Hematopoietic multipotent progenitor cell treated with erythropoietin and hydrocortisone succinate and interleukin-3 and kit ligand, for 8 days (in vitro differentiated cells): ENCODE results near the gene EPSTI1.
A peak's percentile ranks its signal among the peaks of the same experiment; 100 is the strongest.
"Not testable (repeated sequence)": the region's sequence is repeated elsewhere in the genome, so short reads cannot be mapped to it uniquely, and the experiment has no call there.

Experiments
- DNase-seq: peaks from one replicate; pipeline ENCODE4 v3.0.0-alpha.2; 2015

Gene EPSTI1

DNA sequence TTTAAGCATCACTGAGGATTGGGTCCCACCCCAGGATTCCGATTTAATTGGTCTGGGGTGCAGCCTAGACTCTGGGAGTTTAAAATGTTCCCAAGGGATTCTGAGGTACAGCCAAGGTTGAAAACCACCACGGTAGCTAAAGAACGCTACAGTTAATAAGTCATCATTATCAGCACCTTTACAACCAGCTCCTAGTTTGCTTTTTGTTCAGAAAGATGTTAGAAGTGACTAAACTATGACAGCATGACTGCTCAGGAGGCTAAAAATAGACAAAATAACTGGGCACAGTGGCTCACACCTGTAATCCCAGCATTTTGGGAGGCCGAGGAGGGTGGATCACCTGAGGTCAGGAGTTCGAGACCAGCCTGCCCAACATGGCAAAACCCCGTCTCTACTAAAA lies 11.7 kb upstream of the EPSTI1 start:
- DNase-seq, result no peak

GRCh38 chr13:43003010-43003409 lies 11.0 kb upstream of the EPSTI1 start:
- no peak for DNase-seq

GRCh38 chr13:43002021-43002420 lies 10.0 kb upstream of the EPSTI1 start:
- no peak for DNase-seq

DNA sequence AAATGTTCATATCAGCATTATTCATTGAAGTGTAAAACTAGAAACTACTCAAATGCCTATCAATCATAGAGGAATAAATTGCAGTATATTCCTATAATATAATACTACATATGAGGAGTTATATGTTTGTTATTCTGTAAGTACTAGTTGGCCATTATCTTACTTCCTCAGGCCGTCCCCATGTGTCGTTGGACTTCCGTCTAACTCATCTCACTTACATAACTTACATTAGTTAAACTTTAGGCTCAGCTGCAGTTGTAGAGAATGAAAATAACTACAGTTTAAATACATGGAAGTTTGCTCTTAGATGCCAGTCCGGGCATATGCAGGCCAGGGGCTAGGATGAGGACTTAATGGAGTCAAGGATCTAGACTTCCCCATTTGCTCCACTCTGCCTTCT lies 8.6 kb upstream of the EPSTI1 start:
- DNase-seq, result peak; percentile 32

GRCh38 chr13:42999491-42999890 lies 7.5 kb upstream of the EPSTI1 start:
- no peak for DNase-seq

GRCh38 chr13:42997381-42997780 lies 5.3 kb upstream of the EPSTI1 start:
- no peak for DNase-seq

DNA sequence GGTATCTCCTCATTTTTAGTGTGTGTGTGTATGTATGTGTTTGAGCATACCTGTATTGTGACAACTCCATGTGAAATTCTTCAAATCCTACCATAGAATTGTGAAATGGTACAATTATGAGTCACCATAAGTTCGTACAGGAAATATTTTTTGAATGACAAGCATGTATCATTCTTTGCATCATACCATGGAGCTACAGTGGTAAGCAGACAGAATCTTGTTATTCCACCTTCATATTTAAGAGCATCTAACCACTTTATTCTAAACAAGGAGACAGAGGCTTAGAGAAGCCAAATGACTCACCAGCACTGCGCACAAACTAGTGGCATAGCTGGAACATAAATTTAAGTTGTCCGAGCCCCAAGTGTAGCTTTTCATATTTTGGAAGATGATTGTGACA lies 4.5 kb upstream of the EPSTI1 start:
- no peak for DNase-seq

GRCh38 chr13:42994878-42995277 lies 2.8 kb upstream of the EPSTI1 start:
- DNase-seq, result no peak

DNA sequence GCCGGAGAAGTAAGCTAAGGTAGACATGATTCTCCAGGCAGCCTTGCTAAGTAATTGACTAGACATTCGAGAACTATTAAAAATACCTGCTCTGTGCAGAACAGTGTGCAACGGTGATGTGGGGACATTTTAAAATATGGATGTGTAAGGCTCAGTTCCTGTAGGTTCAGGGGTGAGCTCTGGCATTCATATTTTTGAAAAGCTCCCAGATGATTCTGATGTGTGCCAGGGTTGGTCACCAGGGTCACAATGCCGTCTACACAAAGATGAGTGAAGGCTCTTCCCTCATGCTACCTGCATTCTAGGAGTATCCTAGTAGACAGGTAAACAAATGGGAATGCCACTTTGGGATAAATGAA lies 702 bp upstream of the EPSTI1 start:
- no peak for DNase-seq

- not testable (repeated sequence) for DNase-seq
These were observed 676 bp downstream of the EPSTI1 start for GRCh38 chr13:42991233-42991897.

DNA sequence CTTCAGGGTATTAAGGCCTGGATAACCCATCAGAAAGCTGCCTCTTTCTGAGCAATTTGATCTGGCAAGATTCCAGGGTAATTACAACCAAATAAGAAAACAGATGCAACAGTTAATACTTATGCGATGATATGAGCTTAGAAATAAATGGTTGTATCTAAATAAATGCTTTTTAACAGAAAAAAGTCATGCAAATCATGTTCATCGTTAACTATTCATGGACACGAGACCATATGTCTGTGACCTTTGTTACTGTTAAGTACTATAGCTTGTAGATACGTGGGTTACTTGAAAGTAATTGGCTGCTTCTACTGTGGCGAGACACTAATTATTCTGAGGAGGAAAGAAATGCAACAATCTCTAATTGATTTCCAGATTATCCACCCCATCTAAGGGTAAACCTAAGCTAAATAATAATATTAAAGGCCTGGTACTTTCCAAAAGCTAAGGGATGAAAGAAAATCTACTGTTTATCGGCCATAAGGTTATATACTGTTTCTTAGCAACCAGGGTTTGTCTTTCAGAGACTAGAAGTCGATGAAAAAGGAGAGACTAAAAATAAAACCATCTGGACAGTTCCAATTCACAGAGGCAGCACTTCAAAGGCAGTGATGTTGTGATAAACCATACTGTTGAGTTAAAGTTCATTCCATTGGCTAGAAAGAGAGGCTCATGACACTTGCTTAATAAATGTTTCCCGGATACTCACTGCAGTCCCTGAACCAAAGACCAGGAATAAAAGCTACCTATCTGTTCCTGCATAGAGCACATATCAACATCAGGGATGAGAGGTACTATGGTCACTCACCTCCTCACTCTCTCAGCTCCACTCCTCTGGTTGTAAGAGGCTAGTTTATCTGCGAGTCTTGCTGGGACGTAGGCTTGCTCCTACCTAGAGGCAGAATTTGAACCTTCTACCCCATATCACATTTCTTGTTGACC lies 1.5 kb downstream of the EPSTI1 start:
- DNase-seq, result peak; percentile 38

GRCh38 chr13:42986176-42986574 lies 5.9 kb downstream of the EPSTI1 start:
- DNase-seq, result no peak

DNA sequence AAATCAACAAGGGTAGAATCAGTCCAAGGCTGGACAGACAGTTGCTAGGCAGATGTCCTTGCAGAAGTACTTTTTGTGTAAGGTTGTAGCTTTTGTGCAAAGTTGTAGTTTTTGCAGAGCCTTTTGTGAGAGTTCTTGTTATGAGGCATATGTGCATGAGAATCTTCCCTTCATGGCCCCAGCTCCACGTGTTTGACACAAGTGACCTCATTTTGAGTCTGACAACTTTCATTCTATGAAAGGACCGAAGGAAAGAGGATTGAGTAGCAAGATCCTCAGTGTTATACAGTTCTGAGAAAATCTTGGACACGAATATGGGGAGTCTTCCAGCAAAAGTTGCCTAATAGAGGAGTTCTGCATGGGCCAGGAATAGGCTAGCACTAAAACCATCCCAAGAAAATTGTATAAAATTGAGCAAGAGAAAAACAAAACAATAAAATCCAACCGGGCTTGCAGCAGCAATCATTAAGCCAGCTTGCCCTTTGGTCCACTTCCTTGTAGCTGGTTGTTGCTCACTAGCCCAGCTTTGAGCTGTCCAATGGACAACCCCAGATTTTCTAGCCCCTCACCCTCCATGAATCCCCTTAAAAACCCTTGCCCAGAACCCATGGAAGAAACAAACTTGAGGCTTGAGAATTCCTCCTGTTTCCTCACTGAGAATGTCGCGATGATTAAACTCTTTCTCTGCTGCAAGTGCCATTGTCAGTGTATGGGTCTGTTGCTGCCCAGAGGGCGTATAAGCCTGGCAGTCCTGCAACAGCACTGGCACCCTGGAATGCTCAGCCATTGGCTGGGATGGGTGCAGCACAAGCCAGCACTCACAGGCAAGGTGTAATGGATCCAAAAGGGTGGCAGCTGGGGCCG lies 6.5 kb downstream of the EPSTI1 start:
- no peak for DNase-seq

DNA sequence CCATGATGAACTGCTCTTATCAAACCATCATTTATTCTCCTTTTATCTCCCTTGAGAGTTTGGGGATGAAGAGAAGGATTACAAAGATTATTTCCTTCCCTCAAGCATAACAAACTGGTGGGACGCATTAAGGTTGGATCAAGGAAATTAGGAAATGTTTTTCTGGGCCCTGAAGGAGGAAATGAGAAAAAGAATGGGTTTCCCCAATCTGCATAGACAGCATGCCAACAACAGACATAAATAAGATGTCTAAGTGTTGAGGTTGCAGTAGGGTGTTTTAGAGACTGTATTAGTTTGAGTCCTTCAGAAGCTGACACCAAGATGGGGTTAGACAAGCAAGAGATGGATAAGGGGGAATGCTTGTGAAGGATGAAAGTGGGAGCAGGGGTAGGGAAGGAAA lies 7.3 kb downstream of the EPSTI1 start:
- no peak for DNase-seq

DNA sequence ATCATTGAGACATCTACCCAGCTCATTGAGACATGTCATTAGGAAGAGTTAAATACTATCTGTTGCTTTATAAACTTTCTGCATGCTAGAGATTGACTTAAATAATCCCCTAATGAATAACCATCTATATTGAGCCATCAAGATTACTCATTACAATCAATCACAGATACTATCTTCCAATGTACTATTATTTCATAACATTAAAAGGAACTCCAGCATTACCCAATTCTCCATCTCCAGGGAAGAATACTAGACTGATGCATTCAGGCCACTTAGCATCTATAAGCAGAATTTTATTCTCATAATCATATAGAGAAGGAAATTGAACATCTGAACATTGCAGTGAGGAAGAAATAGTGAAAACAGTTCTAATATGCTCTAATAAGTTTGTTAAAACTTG lies 8.0 kb downstream of the EPSTI1 start:
- DNase-seq, result no peak

- DNase-seq, result no peak
These were observed 10.2 kb downstream of the EPSTI1 start for GRCh38 chr13:42981853-42982252.

DNA sequence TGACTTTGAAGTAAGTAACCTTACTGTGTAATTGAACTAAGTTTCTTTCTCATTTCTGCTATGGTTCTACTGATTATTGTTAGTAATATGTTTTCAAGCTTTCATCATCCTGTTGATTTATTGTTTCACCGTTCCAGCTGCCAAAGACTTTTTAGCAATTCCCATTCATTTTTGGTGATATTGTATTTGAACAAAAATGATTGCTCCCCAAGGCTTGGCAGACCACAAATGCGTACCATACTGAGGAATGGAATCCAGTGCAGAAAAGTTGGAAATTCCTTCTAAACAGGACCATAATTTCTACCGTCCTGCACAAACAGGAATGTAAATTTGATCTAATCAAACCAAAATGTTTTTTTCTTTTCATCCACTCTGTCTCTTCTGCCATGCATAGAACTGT lies 10.7 kb downstream of the EPSTI1 start:
- DNase-seq, result no peak

DNA sequence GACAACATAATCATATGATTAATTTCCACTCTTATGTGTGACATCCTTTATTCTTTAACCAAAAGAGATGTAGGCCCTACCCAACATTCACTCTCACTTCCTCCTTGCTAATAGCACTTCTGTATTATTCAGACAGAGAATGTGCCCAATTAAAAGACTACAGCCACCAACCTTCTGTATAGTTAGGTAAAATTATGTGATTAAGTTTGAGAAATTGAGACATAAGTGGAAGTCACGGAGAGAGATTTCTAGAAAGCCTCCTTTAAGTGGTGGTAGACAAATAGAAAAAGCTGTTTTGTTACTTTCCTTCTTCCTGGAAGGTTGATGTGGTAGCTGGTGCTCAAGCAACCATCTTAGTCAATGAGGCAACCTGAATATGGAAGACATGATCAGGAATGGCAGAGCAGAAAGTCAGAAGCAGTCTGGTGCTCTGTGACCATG lies 14.8 kb downstream of the EPSTI1 start:
- DNase-seq, result no peak

- DNase-seq, result no peak
These were observed 16.0 kb downstream of the EPSTI1 start for GRCh38 chr13:42976066-42976465.

DNA sequence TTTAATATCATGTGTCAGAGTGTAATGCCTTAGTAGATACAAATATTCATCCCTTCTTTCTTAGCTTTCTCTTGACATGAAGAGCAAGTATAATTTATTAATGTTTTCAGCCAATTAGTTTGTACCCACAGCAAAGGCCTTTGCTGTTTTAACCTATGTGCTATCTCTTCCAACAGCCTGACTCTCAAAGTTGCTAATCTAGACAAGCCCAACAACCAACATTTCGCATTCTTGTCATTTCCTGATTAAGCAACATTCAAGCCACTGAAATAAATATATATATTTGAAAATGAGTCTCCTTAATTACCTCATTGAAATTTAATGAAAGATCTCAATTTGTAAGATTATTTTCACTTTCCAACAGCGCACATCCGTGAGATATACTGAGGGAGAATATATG lies 18.5 kb downstream of the EPSTI1 start:
- DNase-seq, result peak; percentile 55

DNA sequence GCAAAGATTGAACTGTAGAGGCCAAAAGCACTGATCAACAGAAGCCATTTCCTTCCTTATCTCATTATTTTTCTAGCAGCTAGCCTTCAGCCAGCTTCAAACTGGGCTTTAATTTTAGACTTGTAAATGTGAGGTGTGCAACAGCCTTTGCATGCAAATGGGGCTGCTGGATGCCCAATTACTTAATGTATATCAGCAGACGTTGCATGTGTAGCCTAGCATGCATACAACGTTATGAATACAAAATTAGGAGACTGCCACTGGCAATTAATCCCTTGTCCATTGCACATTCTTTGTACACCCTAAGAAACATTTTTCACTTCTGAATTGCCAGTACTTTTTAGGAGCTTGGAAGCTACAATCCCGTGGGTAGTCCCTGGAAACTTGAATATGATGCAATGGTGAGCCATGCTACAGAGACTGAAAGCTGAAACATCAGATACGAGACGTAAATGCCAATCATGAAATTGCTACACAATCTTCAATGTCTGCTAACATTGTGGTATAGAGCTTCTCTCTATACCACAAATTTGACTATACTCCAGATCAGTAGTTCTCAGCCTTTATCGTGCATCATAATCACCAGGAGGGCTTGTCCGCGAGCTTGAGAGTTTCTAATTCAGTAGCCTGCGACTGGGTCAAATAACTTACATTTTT lies 20.2 kb downstream of the EPSTI1 start:
- DNase-seq, result no peak

DNA sequence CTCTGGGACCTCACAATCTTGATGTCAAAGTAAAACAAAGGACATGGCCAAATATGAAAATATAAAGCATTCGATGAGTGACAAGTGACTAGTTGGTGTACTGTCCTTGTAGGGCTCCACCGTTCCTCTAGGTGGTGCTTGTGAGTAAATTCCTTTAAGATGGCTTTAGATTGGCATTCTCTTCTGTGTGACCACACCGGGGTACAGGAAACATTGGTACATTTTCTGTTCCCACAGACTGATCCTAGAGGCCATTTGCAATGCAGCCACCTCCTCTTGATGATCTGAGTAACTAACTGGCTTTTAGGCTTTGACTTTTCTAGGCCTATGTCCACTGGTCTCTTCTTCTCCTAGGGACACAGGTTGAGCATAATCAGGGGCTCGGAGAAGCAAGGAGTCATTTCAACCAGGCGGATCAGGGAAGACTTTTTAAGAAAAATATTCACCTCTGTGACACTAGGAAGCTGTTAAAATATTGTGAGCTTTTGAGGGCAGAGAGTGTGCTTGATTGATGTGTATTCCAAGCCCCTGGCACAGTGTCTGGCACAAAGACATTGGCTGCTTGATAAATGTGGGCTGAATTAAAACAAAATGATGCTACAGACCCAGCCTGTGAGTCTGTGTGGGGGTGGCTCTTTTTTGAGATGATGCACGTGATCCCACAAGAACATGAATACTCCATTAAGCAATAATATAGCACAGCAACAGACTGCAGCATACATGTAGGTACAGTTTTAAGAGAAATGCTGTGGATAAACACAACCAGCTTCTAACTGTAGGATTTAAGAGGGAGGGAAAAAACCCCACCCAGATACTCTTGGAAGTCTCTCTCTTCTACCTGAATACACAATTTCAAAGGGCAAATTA lies 21.0 kb downstream of the EPSTI1 start:
- DNase-seq, result peak; percentile 81
